Cardiac muscle cell (in vitro differentiated cells and primary cell): Measurements from ENCODE around the gene CLECL1. TPM values are rescaled to one million over a fixed set of nuclear protein-coding genes. Genes with fewer than 3 reads are reported as not detected.
"Not testable (repeated sequence)": the region's sequence is repeated elsewhere in the genome, so short reads cannot be mapped to it uniquely, and the experiment has no call there.

ENCODE experiments used
- DNase-seq, 2 donors: peaks; one replicate each; pipeline versions ENCODE4 v3.0.0 to v3.0.0-alpha.2; 2010 to 2017; ENCODE audit warnings: low read depth in 1 of 2, low spot score in 1 of 2
- H3K27ac ChIP-seq: fragments of 200-600 bp; sonication (generic); 2 replicates; pipeline ENCODE4 v1.5.1; 2016
- H3K27me3 ChIP-seq: fragments of 200-600 bp; sonication (generic); 2 replicates; pipeline ENCODE4 v1.6.0; 2016; ENCODE audit warnings: control low read depth
- H3K36me3 ChIP-seq: fragments of 200-600 bp; sonication (generic); 2 replicates; pipeline ENCODE4 v1.5.1; 2016; ENCODE audit warnings: control low read depth
- H3K4me1 ChIP-seq: fragments of 200-600 bp; sonication (generic); 2 replicates; pipeline ENCODE4 v1.8.1; 2017; ENCODE audit warnings: low read depth, mild to moderate bottlenecking, mixed run types
- H3K4me3 ChIP-seq: fragments of 200-600 bp; sonication (generic); 2 replicates; pipeline ENCODE4 v1.5.1; 2016; ENCODE audit warnings: mild to moderate bottlenecking
- H3K9me3 ChIP-seq: fragments of 200-600 bp; sonication (generic); 2 replicates; pipeline ENCODE4 v1.5.1; 2017; ENCODE audit warnings: low read depth, mild to moderate bottlenecking, control low read depth
- CTCF ChIP-seq: IDR thresholded peaks from 2 replicates; pipeline ENCODE4 v1.5.1; 2012; ENCODE audit warnings: low read depth, mild to moderate bottlenecking, low read length
- polyA plus RNA-seq: library from polyadenylated mRNA; unstranded; fragments of >200 nt; fragmentation: Nextera tagmentation; extraction: Ambion mirVana; gene quantifications from 2 replicates; pipeline ENCODE4 v1.2.1, GENCODE V29; 2016
- total RNA-seq: library from RNA; depleted of rRNA; stranded (reverse); fragments of >200 nt; gene quantifications from 2 replicates; pipeline ENCODE4 v1.2.3, GENCODE V29; 2016

Gene CLECL1
- total and polyA plus RNA-seq, 2 experiments from 2014 or later, result not detected

GRCh38 chr12:9718968-9719367 is 13.9 kb downstream of the CLECL1 start:
- TF ChIP-seq CTCF, result no peak
- no peaks in the 10 kb centered on the region for H3K9me3 ChIP-seq
- no peak overlapping the region for H3K4me3 ChIP-seq
- H3K27ac ChIP-seq, result no peak overlapping the region
- no peak for DNase-seq
- no peaks in the 10 kb centered on the region for H3K27me3 ChIP-seq
- no peaks in the 10 kb centered on the region for H3K4me1 ChIP-seq
- H3K36me3 ChIP-seq, result no peaks in the 10 kb centered on the region

GRCh38 chr12:9717070-9717925 is 15.6 kb downstream of the CLECL1 start:
- Histone ChIP-seq H3K27ac (no peak overlapping the region), H3K9me3 (no peaks in the 10 kb centered on the region), H3K4me3 (no peak overlapping the region), H3K4me1 (no peaks in the 10 kb centered on the region), H3K36me3 (no peaks in the 10 kb centered on the region), H3K27me3 (no peaks in the 10 kb centered on the region)
- TF ChIP-seq CTCF, result no peak
- no peak for DNase-seq

GRCh38 chr12:9713032-9713558 is 19.8 kb downstream of the CLECL1 start:
- not testable (repeated sequence) for H3K4me3 ChIP-seq, H3K4me1 ChIP-seq, DNase-seq, H3K9me3 ChIP-seq, H3K36me3 ChIP-seq, H3K27me3 ChIP-seq, H3K27ac ChIP-seq

- Histone ChIP-seq H3K9me3 (no peaks in the 10 kb centered on the region), H3K4me1 (peaks cover 3% of the 10 kb centered on the region), H3K27me3 (no peaks in the 10 kb centered on the region), H3K27ac (no peak overlapping the region), H3K4me3 (no peak overlapping the region), H3K36me3 (no peaks in the 10 kb centered on the region)
- DNase-seq, result peak; percentile 10 to 43
- no peak for TF ChIP-seq CTCF
Measured at GRCh38 chr12:9711664-9712063, 21.2 kb downstream of the CLECL1 start.

- no peaks in the 10 kb centered on the region for H3K36me3 ChIP-seq
- no peak for DNase-seq
Measured at GRCh38 chr12:9710584-9711375, 22.1 kb downstream of the CLECL1 start.

More at GRCh38 chr12:9710584-9711375, 22.1 kb downstream of the CLECL1 start:
- no peak overlapping the region for H3K27ac ChIP-seq
- H3K4me1 ChIP-seq, result peaks cover 3% of the 10 kb centered on the region
- no peak for TF ChIP-seq CTCF
- no peak overlapping the region for H3K4me3 ChIP-seq
- no peaks in the 10 kb centered on the region for H3K9me3 ChIP-seq
- H3K27me3 ChIP-seq, result no peaks in the 10 kb centered on the region
